Fibroblast of skin of abdomen (primary cell): ENCODE data around the gene TXNDC11. TPM values are rescaled to one million over a fixed set of nuclear protein-coding genes. Genes with fewer than 3 reads are reported as not detected.
"Not testable (repeated sequence)": the region's sequence is repeated elsewhere in the genome, so short reads cannot be mapped to it uniquely, and the experiment has no call there.

ENCODE experiments used
- DNase-seq: peaks from one replicate; pipeline ENCODE4 v3.0.0-alpha.2; 2013
- polyA plus RNA-seq, 2 experiments: library from polyadenylated mRNA; unstranded; fragments of 120-200 nt; gene quantifications; one replicate each; pipeline ENCODE4 v1.2.1, GENCODE V29; 2013; ENCODE audit not compliant: insufficient read length in 2 of 2

The TXNDC11 gene, protein sequence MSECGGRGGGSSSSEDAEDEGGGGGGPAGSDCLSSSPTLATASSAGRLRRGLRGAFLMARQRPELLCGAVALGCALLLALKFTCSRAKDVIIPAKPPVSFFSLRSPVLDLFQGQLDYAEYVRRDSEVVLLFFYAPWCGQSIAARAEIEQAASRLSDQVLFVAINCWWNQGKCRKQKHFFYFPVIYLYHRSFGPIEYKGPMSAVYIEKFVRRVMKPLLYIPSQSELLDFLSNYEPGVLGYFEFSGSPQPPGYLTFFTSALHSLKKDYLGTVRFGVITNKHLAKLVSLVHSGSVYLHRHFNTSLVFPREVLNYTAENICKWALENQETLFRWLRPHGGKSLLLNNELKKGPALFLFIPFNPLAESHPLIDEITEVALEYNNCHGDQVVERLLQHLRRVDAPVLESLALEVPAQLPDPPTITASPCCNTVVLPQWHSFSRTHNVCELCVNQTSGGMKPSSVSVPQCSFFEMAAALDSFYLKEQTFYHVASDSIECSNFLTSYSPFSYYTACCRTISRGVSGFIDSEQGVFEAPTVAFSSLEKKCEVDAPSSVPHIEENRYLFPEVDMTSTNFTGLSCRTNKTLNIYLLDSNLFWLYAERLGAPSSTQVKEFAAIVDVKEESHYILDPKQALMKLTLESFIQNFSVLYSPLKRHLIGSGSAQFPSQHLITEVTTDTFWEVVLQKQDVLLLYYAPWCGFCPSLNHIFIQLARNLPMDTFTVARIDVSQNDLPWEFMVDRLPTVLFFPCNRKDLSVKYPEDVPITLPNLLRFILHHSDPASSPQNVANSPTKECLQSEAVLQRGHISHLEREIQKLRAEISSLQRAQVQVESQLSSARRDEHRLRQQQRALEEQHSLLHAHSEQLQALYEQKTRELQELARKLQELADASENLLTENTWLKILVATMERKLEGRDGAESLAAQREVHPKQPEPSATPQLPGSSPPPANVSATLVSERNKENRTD
- polyA plus RNA-seq (2013, experiment 1 of 2; ENCODE audit: insufficient read length): 25.4 TPM
- polyA plus RNA-seq (2013, experiment 2 of 2; ENCODE audit: insufficient read length): 25.2 TPM

DNA sequence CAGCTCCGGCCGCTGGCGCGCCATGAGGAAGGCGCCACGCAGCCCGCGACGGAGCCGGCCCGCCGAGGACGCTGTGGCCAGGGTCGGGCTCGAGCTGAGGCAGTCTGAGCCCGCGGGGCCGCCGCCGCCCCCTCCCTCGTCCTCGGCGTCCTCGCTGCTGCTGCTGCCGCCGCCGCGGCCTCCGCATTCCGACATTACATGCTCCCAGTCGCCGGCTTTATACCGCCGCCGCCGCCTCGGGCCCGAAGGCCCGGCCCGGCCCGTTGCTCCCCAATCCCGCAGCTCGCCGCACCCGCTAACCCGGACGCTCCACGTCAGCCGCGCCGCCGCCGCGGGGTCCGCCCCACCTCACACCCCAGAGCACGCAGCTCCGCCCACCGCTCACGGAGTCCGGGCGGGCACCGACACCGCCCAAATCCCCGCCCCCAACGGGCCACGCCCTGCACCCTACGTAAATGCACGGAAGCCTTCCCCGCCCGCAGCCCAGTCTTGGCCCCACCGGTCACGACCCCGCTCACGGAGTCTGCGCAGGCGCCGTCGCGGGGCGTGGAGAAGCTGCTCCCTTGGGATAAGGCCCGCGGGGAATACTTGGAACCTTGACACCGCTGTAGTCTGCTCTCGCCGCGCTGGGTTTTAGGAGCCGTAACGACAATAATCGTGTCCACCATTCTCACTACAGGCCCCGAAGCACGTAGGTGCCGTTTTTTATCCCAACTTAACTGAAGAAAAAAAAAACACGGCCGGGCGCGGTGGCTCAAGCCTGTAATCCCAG lies at the start of gene TXNDC11:
TXNDC11 (minus strand) TSS at position 322 of the 772 bp plus-strand sequence; CDS start at position 195, 127 bp downstream.
- peak; percentile 98 for DNase-seq

DNA sequence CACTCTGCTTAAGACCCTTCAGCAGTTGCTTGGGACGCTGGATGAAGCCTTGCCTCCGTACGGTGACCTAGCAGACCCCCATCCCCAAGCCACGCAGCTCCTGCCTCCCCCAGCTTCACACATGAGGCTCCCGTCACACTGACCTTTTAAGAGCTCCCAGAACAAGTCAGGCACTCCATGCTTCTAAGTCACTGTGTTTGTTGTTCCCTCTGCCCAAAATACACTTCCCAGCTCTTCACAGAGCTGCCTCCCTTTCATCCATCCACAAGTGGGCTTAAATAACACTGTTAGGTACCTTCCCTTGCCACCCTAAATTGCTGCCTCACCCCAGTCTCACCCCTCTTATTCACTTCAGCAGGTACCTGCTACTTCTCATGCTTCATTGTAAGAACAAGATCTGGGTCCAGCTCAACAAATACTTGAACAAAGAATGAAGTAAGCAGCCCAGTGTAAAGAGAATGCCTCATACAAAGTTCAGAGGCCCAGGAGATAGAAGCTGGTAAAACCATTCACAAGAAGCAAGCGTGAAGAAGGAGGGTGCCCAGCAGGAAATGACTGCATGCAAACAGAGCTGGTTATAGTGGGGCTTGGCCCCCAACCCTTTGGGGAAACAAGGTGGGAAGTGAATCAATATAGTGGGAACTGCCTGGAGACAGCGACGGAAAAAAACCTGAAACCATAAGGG lies 48.6 kb upstream of the TXNDC11 start:
- no peak for DNase-seq

GRCh38 chr16:11788914-11789313 lies 46.3 kb upstream of the TXNDC11 start:
- DNase-seq: no peak

GRCh38 chr16:11784980-11785599 lies 42.4 kb upstream of the TXNDC11 start:
- DNase-seq: not testable (repeated sequence)

DNA sequence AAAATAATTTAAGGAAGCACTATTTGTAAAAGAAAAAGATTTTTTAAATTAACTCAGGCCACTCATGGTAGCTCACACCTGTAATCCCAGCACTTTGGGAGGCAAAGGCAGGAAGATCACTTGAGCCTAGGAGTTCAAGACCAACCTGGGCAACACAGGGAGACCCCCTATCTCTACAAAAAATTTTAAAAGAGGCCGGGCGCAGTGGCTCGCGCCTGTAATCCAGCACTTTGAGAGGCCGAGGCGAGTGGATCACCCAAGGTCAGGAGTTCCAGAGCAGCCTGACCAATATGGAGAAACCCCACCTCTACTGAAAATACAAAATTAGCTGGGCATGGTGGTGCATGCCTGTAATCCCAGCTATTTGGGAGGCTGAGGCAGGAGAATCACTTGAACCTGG lies 41.7 kb upstream of the TXNDC11 start:
- not testable (repeated sequence) for DNase-seq

GRCh38 chr16:11784038-11784369 lies 41.3 kb upstream of the TXNDC11 start:
- peak; percentile 28 for DNase-seq

DNA sequence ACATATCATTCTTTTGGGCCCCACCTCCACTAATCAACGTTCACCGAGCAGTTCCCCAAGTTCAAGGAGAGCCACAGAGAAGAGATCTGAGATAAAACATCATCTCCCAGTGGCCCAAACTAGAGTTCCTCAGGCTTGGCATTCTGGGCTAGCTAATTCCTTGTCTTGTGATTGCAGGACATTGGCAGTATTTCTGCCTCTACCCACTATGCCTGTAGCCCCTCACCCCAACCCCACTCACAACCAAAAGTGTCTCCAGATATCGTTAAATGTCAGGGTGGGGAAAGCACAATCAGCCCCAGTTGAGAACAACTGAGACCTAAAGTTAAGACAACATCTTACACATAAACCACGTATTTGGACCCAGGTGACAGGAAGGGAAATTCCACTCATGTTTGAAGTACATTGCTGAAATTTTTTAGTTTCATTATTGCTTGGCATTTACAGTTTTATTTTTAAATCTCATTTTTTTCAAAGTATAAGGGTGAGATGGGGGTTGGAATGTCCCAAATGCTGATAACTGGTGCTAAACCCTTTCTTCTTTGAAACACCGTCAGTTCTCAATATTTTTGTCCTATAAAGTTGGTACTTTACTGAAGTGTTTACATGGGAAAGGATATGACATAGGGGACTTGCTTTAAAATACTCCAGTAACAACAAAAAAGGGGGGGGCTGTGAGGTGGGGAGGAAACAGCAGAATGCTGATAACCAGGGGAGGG lies 40.8 kb upstream of the TXNDC11 start:
- DNase-seq: peak; percentile 57

DNA sequence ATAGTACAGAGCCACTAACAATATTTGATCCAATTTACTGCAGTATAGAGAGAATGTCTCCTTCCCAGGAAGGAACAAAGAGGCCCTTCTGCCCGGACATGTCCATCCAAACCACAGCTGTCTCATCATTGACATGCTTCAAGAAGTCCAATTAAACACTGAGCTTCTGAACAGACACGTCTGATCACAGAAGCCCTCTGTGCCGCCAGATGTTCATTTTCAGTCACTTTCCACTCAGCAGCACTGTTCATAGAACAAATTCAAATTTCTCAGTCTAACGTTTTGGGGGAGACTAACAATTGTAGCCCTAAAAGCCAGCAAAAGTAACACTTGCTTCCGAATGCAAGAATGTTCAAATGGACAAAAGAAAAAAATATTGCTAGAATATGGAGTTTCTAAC lies 39.1 kb upstream of the TXNDC11 start:
- peak; percentile 14 for DNase-seq

- DNase-seq: no peak
These were observed 38.5 kb upstream of the TXNDC11 start for GRCh38 chr16:11780991-11781680.

- no peak for DNase-seq
These were observed 36.4 kb upstream of the TXNDC11 start for GRCh38 chr16:11779074-11779473.

DNA sequence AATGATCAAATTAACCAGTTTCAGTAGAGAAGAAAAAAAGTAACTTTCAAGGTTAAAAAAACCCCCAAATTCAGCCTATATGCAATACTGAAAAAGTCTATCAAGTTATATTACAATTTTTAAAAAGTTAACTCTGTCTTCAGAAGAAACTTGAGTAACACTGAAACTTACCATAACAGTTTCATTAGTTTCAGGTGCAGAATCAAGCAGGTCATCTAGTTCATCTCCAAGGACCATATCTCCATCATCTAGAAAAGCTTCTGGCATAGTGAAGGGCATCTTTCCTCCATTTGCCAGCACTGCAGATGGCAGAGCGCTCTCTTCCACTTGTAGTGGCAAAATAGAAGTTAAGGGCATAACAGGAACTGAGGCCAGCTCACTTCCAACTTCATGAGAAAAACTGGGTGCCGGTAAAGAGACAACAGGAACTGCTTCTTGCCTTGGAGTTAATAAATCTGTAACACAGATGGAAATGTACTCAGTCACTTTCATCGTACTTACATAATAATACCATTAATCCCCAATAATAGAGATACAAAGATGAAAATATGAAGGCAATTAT lies 31.5 kb upstream of the TXNDC11 start:
- DNase-seq: no peak

DNA sequence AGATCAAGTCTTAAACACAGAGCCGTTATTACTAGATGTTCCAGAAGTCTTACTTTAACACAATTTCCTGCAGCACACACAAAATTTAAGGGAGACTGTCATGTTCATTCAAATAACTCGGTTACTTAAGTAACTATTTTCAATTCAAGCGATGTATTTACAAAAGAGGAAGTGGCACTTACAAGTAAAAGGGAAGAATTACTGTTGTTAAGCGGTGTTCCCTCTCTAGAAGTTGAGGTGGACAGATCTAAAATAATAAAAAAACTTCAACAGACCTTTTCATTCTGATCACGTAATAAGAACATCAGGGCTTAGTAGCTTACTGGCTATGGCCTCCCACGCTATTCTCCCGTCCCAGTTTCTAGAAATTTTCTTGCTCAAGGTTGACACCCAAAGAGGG lies 26.2 kb upstream of the TXNDC11 start:
- no peak for DNase-seq

DNA sequence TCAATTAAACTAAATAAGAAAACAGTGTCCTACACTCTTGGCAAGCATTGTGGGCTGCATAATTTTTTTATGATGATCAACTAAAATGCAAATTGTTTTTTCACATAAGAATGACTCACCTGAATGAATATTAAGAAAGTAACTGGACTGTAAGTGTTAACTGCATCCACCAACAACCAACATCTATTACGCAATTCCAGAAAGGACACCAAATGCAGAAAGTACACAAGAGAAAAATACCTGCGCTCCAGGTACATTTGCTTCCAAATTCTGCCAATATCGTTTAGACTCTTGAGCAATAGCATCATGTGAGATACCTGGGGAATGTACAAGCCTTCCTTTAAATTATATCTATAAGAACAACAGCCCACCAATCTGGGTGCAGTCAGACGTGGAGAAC lies 19.8 kb upstream of the TXNDC11 start:
- DNase-seq: no peak

DNA sequence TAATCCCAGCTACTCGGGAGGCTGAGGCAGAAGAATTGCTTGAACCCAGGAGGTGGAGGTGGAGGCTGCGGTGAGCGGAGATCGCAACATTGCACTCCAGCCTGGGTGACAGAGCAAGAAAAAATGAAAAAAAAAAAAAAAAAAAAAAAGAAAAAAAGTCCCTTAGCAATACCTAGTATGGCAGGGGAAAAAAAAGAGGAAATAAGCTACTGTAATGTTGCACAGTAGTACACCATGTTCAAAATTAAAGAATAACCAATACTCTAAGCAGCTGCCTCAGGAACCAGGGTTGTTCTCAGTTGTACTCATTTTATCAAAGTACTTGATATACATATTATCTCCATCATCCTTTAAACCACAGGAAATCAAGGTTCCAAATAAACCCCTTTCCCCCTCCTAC lies 17.3 kb upstream of the TXNDC11 start:
- DNase-seq: no peak

DNA sequence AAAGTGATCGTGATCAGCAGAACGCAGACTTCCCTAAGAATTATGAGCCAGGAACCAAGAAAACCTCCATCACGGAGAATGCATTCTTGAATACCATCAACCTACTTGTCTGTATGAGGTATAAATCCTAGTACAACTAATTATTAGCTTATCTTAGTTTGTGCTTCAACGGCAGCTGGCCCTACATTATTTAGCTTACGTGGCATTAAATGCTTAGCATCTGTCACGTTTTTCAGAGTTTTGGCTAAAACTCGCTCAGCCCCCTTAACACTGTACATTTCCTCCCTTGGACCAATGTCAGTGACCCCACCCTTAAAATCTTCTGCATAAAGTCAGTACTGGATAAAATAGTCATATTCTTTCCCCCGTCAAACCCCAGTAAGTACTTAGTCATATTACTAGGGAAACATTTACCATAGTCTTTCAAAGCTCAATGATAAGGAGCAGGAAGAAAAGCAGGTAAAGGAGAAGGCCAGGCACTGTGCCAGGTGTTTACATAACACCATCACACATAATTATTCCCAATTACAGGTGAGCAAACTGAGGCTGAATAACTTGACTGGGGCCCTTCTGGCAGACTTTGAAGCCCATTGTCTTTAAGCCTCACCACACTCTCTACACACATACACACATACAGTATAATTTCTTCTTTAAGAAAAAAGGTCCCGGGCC lies 16.6 kb upstream of the TXNDC11 start:
- DNase-seq: no peak

GRCh38 chr16:11757671-11758545 lies 15.3 kb upstream of the TXNDC11 start:
- DNase-seq: peak; percentile 32

DNA sequence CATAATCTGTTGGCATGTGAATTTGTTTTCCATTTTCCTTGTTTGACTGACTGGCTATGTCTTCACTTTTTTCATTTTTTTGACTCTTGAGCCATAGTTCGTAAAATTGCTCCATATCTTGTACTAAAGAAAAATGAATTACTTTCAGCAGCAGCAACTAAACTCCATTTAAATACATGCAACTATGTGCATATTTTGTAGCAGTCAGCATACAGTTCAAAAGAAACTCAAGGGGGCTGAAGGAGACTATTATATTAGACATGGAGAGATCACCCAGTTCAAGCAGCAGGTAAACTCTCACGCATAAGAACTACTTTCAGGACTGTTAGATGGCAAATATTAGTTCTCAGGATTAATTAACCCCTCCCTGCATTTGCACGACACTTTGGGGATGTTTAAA lies 13.6 kb upstream of the TXNDC11 start:
- DNase-seq: no peak
